ENCODE data around the gene SELENOV.

DNA sequence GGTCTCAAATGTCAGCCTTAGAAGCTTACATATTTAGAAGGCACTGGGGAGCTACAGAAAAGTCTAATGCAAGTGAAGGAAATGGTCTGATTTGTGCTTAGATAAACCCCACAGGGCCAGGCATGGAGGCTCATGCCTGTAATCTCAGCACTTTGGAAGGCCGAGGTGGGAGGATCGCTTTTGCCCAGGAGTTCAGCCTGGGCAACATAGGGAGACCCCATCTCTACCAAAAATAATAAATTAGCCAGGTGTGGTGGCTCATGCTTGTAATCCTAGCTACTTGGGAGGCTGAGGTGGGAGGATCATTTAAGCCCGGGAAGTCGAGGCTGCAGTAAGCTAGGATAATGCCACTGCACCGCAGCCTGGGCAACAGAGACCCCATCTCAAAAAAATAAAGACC lies 18.9 kb upstream of the SELENOV start:
- TF ChIP-seq, protein P1, sequence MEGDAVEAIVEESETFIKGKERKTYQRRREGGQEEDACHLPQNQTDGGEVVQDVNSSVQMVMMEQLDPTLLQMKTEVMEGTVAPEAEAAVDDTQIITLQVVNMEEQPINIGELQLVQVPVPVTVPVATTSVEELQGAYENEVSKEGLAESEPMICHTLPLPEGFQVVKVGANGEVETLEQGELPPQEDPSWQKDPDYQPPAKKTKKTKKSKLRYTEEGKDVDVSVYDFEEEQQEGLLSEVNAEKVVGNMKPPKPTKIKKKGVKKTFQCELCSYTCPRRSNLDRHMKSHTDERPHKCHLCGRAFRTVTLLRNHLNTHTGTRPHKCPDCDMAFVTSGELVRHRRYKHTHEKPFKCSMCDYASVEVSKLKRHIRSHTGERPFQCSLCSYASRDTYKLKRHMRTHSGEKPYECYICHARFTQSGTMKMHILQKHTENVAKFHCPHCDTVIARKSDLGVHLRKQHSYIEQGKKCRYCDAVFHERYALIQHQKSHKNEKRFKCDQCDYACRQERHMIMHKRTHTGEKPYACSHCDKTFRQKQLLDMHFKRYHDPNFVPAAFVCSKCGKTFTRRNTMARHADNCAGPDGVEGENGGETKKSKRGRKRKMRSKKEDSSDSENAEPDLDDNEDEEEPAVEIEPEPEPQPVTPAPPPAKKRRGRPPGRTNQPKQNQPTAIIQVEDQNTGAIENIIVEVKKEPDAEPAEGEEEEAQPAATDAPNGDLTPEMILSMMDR (IDR thresholded peaks at IDR 0.05; ENCODE audit: insufficient read depth, low read depth, low read length) = no peak
- no peak for TF ChIP-seq EZH2 (IDR thresholded peaks at IDR 0.05; ENCODE audit: insufficient read depth, low read length)

Measured in astrocyte (in vitro differentiated cells and primary cell).